Gastroesophageal sphincter (tissue), 4 donors: ENCODE results near the gene ARID1B. TPM values are rescaled to one million over a fixed set of nuclear protein-coding genes. Genes with fewer than 3 reads are reported as not detected.

Experiments used
- ATAC-seq: fragments of 150-250 bp; one replicate; pipeline ENCODE4 v1.9.1; 2016; ENCODE audit warnings: mild to moderate bottlenecking, moderate library complexity
- H3K27ac ChIP-seq, 4 donors: fragments of 200-600 bp; sonication (generic) in 3 of 4; 1 replicate in 3 of 4; 2 replicates in 1 of 4; pipeline ENCODE4 v1.5.1; 2016 to 2019
- H3K27me3 ChIP-seq: fragments of 200-600 bp; sonication (generic); one replicate; pipeline ENCODE4 v1.5.1; 2019
- H3K36me3 ChIP-seq, 2 donors: fragments of 200-600 bp; sonication (generic); one replicate each; pipeline ENCODE4 v1.5.1; 2019; ENCODE audit warnings: control low read depth in 1 of 2
- H3K4me1 ChIP-seq, 3 donors: fragments of 200-600 bp; sonication (generic); 1 replicate in 2 of 3; 2 replicates in 1 of 3; pipeline ENCODE4 v1.5.1; 2016 to 2019; ENCODE audit warnings: control low read depth in 2 of 3
- H3K4me3 ChIP-seq, 2 donors: fragments of 200-600 bp; sonication (generic); one replicate each; pipeline ENCODE4 v1.5.1; 2019; ENCODE audit warnings: mild to moderate bottlenecking in 1 of 2, moderate library complexity in 1 of 2
- H3K9me3 ChIP-seq, 3 donors: fragments of 200-600 bp; sonication (generic); one replicate each; pipeline ENCODE4 v1.5.1; 2017 to 2019; ENCODE audit warnings: control low read depth in 2 of 3
- EP300 ChIP-seq: sonication (generic); formaldehyde crosslinking; IDR thresholded peaks from one replicate; pipeline ENCODE4 v1.6.1; 2017; ENCODE audit warnings: antibody characterized with exemption, mild to moderate bottlenecking
- POLR2A ChIP-seq, 2 donors: fragments of 450-650 bp; IDR thresholded peaks; one replicate each; pipeline ENCODE4 v1.6.1; 2017; ENCODE audit warnings: antibody characterized with exemption in 2 of 2, mild to moderate bottlenecking in 2 of 2, moderate library complexity in 1 of 2
- POLR2AphosphoS5 ChIP-seq: sonication (generic); formaldehyde crosslinking; IDR thresholded peaks from one replicate; pipeline ENCODE4 v1.6.1; 2017; ENCODE audit warnings: antibody characterized with exemption
- WGBS, 2 donors: methylation state at CpG; one replicate each; pipeline ENCODE4 v1.1.5; 2018; ENCODE audit warnings: low coverage in 1 of 2; 5-methylcytosine and 5-hydroxymethylcytosine counted together
- total RNA-seq, 4 donors: library from RNA; depleted of rRNA; stranded (reverse); fragments of >200 nt; gene quantifications; one replicate each; pipeline ENCODE4 v1.1.0, GENCODE V29; 2016
- TF ChIP-seq, protein P1 (sequence below), 4 experiments: fragments of 200-600 bp in 2 of 4; fragments of 450-650 bp in 2 of 4; sonication (generic) in 1 of 4; IDR thresholded peaks; one replicate each; pipeline ENCODE4 v1.5.1; 2017 to 2019; ENCODE audit warnings: antibody characterized with exemption in 4 of 4, mild to moderate bottlenecking in 2 of 4, moderate library complexity in 2 of 4

Gene ARID1B
- total RNA-seq, 4 donors from 2014 or later: 40.0 to 106 (median 79.7) TPM

DNA sequence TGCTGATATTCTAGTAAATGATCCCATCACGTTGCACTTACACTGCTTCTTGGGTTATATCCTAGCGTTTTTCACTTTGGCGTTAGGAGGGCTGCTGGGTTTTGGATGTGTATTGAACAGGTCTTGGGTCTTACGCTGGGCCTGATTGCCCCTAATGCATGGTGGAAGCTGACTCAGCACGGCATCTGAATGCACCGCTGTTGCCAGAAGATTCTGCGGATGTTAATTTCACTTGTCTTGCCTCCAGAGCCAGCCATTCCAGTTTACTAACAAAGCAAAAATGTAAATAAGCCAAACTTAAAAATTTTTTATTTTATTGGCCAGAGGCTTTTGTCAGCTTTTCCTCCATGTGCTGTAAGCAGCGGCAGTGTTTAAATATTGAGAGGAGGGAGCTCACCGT is 312.7 kb downstream of the ARID1B start:
- no peaks in the 10 kb centered on the region for H3K27me3 ChIP-seq
- WGBS, 2 donors: 37 to 73% methylated on average over 9 of the region's 9 CpGs
- no peak overlapping the region for H3K27ac ChIP-seq
- peaks cover 3 to 38% (median 6%) of the 10 kb centered on the region in 3 donors for H3K4me1 ChIP-seq
- no peak overlapping the region for H3K4me3 ChIP-seq
- no peaks in the 10 kb centered on the region for H3K9me3 ChIP-seq
- TF ChIP-seq POLR2AphosphoS5 (no peak), POLR2A (IDR thresholded peaks at IDR 0.05) (no peak), EP300 (no peak)
- peaks cover 0 to 6% of the 10 kb centered on the region in 2 donors for H3K36me3 ChIP-seq
- ATAC-seq: no peak

DNA sequence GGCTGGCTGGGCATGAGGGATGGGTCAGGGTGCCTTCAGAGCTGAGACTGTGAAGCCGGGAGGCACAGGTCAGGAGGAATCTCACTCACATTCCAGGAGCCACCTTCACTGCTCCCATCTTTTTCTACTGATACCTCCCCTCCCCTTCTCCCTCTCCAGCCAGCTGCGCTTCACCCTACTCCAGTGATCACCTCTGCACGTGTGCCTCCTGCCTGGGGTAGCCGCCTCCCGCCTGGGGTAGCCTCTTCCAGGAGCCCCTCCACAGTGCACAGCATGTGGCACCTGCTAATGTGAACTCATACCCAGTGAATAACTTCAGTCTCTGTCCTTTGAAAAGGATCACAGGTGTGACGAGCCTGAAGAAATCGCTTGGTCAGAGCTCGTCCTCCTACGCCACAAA is 313.6 kb downstream of the ARID1B start:
- no peak overlapping the region for H3K27ac ChIP-seq
- TF ChIP-seq, protein P1, sequence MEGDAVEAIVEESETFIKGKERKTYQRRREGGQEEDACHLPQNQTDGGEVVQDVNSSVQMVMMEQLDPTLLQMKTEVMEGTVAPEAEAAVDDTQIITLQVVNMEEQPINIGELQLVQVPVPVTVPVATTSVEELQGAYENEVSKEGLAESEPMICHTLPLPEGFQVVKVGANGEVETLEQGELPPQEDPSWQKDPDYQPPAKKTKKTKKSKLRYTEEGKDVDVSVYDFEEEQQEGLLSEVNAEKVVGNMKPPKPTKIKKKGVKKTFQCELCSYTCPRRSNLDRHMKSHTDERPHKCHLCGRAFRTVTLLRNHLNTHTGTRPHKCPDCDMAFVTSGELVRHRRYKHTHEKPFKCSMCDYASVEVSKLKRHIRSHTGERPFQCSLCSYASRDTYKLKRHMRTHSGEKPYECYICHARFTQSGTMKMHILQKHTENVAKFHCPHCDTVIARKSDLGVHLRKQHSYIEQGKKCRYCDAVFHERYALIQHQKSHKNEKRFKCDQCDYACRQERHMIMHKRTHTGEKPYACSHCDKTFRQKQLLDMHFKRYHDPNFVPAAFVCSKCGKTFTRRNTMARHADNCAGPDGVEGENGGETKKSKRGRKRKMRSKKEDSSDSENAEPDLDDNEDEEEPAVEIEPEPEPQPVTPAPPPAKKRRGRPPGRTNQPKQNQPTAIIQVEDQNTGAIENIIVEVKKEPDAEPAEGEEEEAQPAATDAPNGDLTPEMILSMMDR (IDR thresholded peaks at IDR 0.05): no peak
- TF ChIP-seq EP300: no peak
- no peak for TF ChIP-seq POLR2A (IDR thresholded peaks at IDR 0.05)
- TF ChIP-seq POLR2AphosphoS5: no peak
- no peaks in the 10 kb centered on the region for H3K9me3 ChIP-seq
- no peaks in the 10 kb centered on the region for H3K36me3 ChIP-seq
- H3K4me3 ChIP-seq: no peak overlapping the region
- ATAC-seq: no peak
- peaks cover 3 to 38% (median 6%) of the 10 kb centered on the region in 3 donors for H3K4me1 ChIP-seq
- H3K27me3 ChIP-seq: no peaks in the 10 kb centered on the region
- 79 to 92% methylated on average over 3 to 9 of the region's 9 CpGs for WGBS, 2 donors

DNA sequence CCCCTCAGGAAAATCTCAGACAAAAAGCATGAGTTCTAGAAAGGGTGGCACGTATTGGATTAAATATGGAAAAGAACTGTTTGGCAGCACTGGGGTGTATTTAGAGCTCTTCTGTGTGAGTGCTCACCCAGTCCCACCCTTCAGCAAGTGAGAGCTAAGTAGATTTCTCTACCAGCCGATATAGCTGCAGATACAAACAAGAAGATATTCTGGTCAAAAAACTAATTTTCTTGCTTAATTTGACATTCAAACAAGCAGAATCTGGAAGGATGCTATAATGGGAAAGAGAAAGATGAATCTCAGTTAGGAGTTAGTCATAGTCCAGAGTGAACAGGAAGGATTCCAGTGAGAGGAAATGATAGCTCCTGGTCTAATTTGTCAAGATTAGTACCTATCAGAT is 314.1 kb downstream of the ARID1B start:
- Histone ChIP-seq H3K9me3 (no peaks in the 10 kb centered on the region), H3K4me1 (peaks cover 3 to 38% (median 6%) of the 10 kb centered on the region in 3 donors), H3K27ac (no peak overlapping the region), H3K36me3 (no peaks in the 10 kb centered on the region), H3K4me3 (no peak overlapping the region), H3K27me3 (no peaks in the 10 kb centered on the region)
- no peak for ATAC-seq
- TF ChIP-seq, protein P1 (IDR thresholded peaks at IDR 0.05): no peak
- TF ChIP-seq EP300: no peak
- no peak for TF ChIP-seq POLR2A (IDR thresholded peaks at IDR 0.05)
- WGBS, 2 donors: 80 to 84% methylated on average over 1 to 2 of the region's 2 CpGs

- no peak overlapping the region for H3K4me3 ChIP-seq
- TF ChIP-seq POLR2AphosphoS5: no peak
- TF ChIP-seq EP300: no peak
- TF ChIP-seq, protein P1 (IDR thresholded peaks at IDR 0.05): no peak
- TF ChIP-seq POLR2A (IDR thresholded peaks at IDR 0.05): no peak
- ATAC-seq: no peak
- peaks cover 3 to 38% (median 6%) of the 10 kb centered on the region in 3 donors for H3K4me1 ChIP-seq
- H3K36me3 ChIP-seq: no peaks in the 10 kb centered on the region
- H3K27me3 ChIP-seq: no peaks in the 10 kb centered on the region
- no peak overlapping the region for H3K27ac ChIP-seq
- H3K9me3 ChIP-seq: no peaks in the 10 kb centered on the region
- WGBS, 2 donors: 62 to 85% methylated on average over 5 to 6 of the region's 6 CpGs
Observed at GRCh38 chr6:157091856-157092460, 314.8 kb downstream of the ARID1B start.

DNA sequence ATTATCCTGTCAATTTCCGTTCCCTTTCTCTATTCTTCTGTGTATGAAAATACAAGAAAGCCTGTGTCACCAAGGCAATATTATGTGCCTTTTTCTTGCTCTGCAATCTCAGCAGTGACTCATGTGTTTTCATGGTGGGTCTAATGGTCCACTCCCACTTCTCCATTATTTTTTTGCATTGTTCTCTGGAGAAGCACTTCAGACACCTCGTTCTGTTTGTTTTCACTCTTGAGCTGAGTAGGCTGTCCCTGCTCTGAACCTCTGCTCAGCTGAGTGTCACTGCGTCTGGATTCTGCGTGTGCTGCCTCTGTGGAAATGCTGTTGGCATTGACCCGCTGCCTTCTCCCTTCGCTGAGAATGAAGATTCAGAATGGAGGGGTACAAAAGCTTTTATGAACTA is 315.6 kb downstream of the ARID1B start:
- 17 to 89% methylated on average over 1 to 6 of the region's 6 CpGs for WGBS, 2 donors
- Histone ChIP-seq H3K27ac (no peak overlapping the region), H3K27me3 (no peaks in the 10 kb centered on the region), H3K9me3 (no peaks in the 10 kb centered on the region), H3K4me3 (no peak overlapping the region), H3K4me1 (peaks cover 3 to 38% (median 6%) of the 10 kb centered on the region in 3 donors), H3K36me3 (peaks cover 0 to 5% of the 10 kb centered on the region in 2 donors)
- ATAC-seq: no peak
- TF ChIP-seq, protein P1 (IDR thresholded peaks at IDR 0.05): no peak
- TF ChIP-seq POLR2A (IDR thresholded peaks at IDR 0.05): no peak
- TF ChIP-seq EP300: no peak
- no peak for TF ChIP-seq POLR2AphosphoS5
